ENCODE data around the gene PARP12. TPM values are rescaled to one million over a fixed set of nuclear protein-coding genes. Genes with fewer than 3 reads are reported as not detected.

Gene PARP12
- total RNA-seq, 4 donors from 2014 or later: 22.7 to 81.0 (median 27.0) TPM

GRCh38 chr7:140008755-140009610 lies 53.8 kb downstream of the PARP12 start:
- Histone ChIP-seq H3K4me1 (no peaks in the 10 kb centered on the region), H3K27me3 (no peaks in the 10 kb centered on the region), H3K4me3 (no peak overlapping the region), H3K27ac (no peak overlapping the region), H3K36me3 (no peaks in the 10 kb centered on the region), H3K9me3 (no peaks in the 10 kb centered on the region)
- WGBS: 79% methylated on average over 12 of the region's 16 CpGs
- TF ChIP-seq CTCF (IDR thresholded peaks at IDR 0.05): no peak
- no peak for TF ChIP-seq POLR2A (IDR thresholded peaks at IDR 0.05)
- no peak for TF ChIP-seq POLR2AphosphoS5 (IDR thresholded peaks at IDR 0.05)
- no peak for TF ChIP-seq EP300 (IDR thresholded peaks at IDR 0.05)
- peak in 1 of 2 donors; percentile 49 for DNase-seq (ENCODE audit: low spot score in 2 of 2)

GRCh38 chr7:140007051-140007690 lies 55.6 kb downstream of the PARP12 start:
- WGBS: 88% methylated on average over 11 of the region's 11 CpGs
- H3K27ac ChIP-seq: no peak overlapping the region
- no peaks in the 10 kb centered on the region for H3K4me1 ChIP-seq
- H3K27me3 ChIP-seq: no peaks in the 10 kb centered on the region
- TF ChIP-seq EP300 (IDR thresholded peaks at IDR 0.05) (no peak), POLR2AphosphoS5 (IDR thresholded peaks at IDR 0.05) (no peak), CTCF (IDR thresholded peaks at IDR 0.05) (no peak), POLR2A (IDR thresholded peaks at IDR 0.05) (no peak)
- no peaks in the 10 kb centered on the region for H3K36me3 ChIP-seq
- DNase-seq (ENCODE audit: low spot score in 2 of 2): no peak
- H3K9me3 ChIP-seq: no peaks in the 10 kb centered on the region
- no peak overlapping the region for H3K4me3 ChIP-seq

- Histone ChIP-seq H3K27ac (no peak overlapping the region), H3K4me1 (no peaks in the 10 kb centered on the region), H3K36me3 (no peaks in the 10 kb centered on the region), H3K27me3 (no peaks in the 10 kb centered on the region), H3K4me3 (no peak overlapping the region), H3K9me3 (no peaks in the 10 kb centered on the region)
- 94% methylated on average over 10 of the region's 10 CpGs for WGBS
- TF ChIP-seq POLR2AphosphoS5 (IDR thresholded peaks at IDR 0.05) (no peak), POLR2A (IDR thresholded peaks at IDR 0.05) (no peak), CTCF (IDR thresholded peaks at IDR 0.05) (no peak), EP300 (IDR thresholded peaks at IDR 0.05) (no peak)
- no peak for DNase-seq (ENCODE audit: low spot score in 2 of 2)
Observed at GRCh38 chr7:140006600-140006999, 56.2 kb downstream of the PARP12 start.

GRCh38 chr7:140005754-140006503 lies 56.8 kb downstream of the PARP12 start:
- H3K27ac ChIP-seq: no peak overlapping the region
- H3K36me3 ChIP-seq: no peaks in the 10 kb centered on the region
- DNase-seq (ENCODE audit: low spot score in 2 of 2): no peak
- 74% methylated on average over 10 of the region's 13 CpGs for WGBS
- H3K4me3 ChIP-seq: no peak overlapping the region
- no peak for TF ChIP-seq CTCF (IDR thresholded peaks at IDR 0.05)
- no peak for TF ChIP-seq EP300 (IDR thresholded peaks at IDR 0.05)
- no peak for TF ChIP-seq POLR2A (IDR thresholded peaks at IDR 0.05)
- TF ChIP-seq POLR2AphosphoS5 (IDR thresholded peaks at IDR 0.05): no peak
- H3K4me1 ChIP-seq: no peaks in the 10 kb centered on the region
- no peaks in the 10 kb centered on the region for H3K27me3 ChIP-seq
- H3K9me3 ChIP-seq: no peaks in the 10 kb centered on the region

- WGBS: 84% methylated on average over 7 of the region's 7 CpGs
- TF ChIP-seq POLR2A (IDR thresholded peaks at IDR 0.05) (no peak), EP300 (IDR thresholded peaks at IDR 0.05) (no peak), POLR2AphosphoS5 (IDR thresholded peaks at IDR 0.05) (no peak), CTCF (IDR thresholded peaks at IDR 0.05) (no peak)
- no peaks in the 10 kb centered on the region for H3K27me3 ChIP-seq
- no peak overlapping the region for H3K27ac ChIP-seq
- no peak overlapping the region for H3K4me3 ChIP-seq
- no peaks in the 10 kb centered on the region for H3K4me1 ChIP-seq
- no peaks in the 10 kb centered on the region for H3K9me3 ChIP-seq
- no peak for DNase-seq (ENCODE audit: low spot score in 2 of 2)
- no peaks in the 10 kb centered on the region for H3K36me3 ChIP-seq
Observed at GRCh38 chr7:140005341-140005740, 57.4 kb downstream of the PARP12 start.
